Keratinocyte (primary cell): ENCODE measurements around the gene SSX4B. TPM values are rescaled to one million over a fixed set of nuclear protein-coding genes. Genes with fewer than 3 reads are reported as not detected.

ENCODE experiments used
- DNase-seq: peaks from one replicate; pipeline ENCODE4 v3.0.0-alpha.2; 2011; ENCODE audit warnings: low read depth, missing footprints, low spot score
- FAIRE-seq: peaks from 2 replicates; lab custom pipeline; 2011; peaks lifted over from hg19 to GRCh38; lab: Jason Lieb, UNC
- H2AFZ ChIP-seq: 2 replicates; pipeline ENCODE4 v1.6.0; 2012; ENCODE audit warnings: low read length, control low read depth, inconsistent platforms; ENCODE audit not compliant: control insufficient read depth
- H3K27ac ChIP-seq: 2 replicates; pipeline ENCODE4 v1.5.1; 2011; ENCODE audit warnings: low read length; ENCODE audit not compliant: control insufficient read depth, insufficient read depth
- H3K27me3 ChIP-seq: 3 replicates; pipeline ENCODE4 v1.6.0; 2011; ENCODE audit warnings: low read length; ENCODE audit not compliant: control insufficient read depth, insufficient read depth; ENCODE audit errors: extremely low read depth
- H3K36me3 ChIP-seq, 2 experiments: 2 replicates in 1 of 2; 3 replicates in 1 of 2; pipeline ENCODE4 v1.5.1; 2011; ENCODE audit warnings: low read length in 2 of 2, mild to moderate bottlenecking in 1 of 2; ENCODE audit not compliant: control insufficient read depth in 2 of 2, insufficient read depth in 2 of 2; ENCODE audit errors: extremely low read depth in 1 of 2
- H3K4me1 ChIP-seq: 3 replicates; pipeline ENCODE4 v1.5.1; 2011; ENCODE audit warnings: low read length; ENCODE audit not compliant: control insufficient read depth, insufficient read depth; ENCODE audit errors: extremely low read depth
- H3K4me2 ChIP-seq: 3 replicates; pipeline ENCODE4 v1.6.0; 2011; ENCODE audit warnings: low read depth, low read length; ENCODE audit not compliant: control insufficient read depth, insufficient read depth; ENCODE audit errors: extremely low read depth
- H3K4me3 ChIP-seq, 3 experiments: fragments of 200-600 bp in 1 of 3; sonication (generic) in 1 of 3; 2 replicates in 2 of 3; 3 replicates in 1 of 3; pipeline ENCODE4 v1.5.1; 2011 to 2016; ENCODE audit warnings: low read length in 3 of 3, mild to moderate bottlenecking in 3 of 3, control low read depth in 2 of 3, inconsistent platforms in 1 of 3, low read depth in 1 of 3, mixed read lengths in 1 of 3, mixed run types in 1 of 3, moderate library complexity in 1 of 3; ENCODE audit not compliant: control insufficient read depth in 2 of 3, insufficient read depth in 2 of 3; ENCODE audit errors: extremely low read depth in 1 of 3
- H3K79me2 ChIP-seq: 2 replicates; pipeline ENCODE4 v1.6.0; 2012; ENCODE audit warnings: low read length; ENCODE audit not compliant: control insufficient read depth, insufficient read depth
- H3K9ac ChIP-seq: 3 replicates; pipeline ENCODE4 v1.6.0; 2011; ENCODE audit warnings: low read length; ENCODE audit not compliant: control insufficient read depth, insufficient read depth; ENCODE audit errors: extremely low read depth
- H3K9me1 ChIP-seq: 3 replicates; pipeline ENCODE4 v1.6.0; 2011; ENCODE audit warnings: low read length; ENCODE audit not compliant: control insufficient read depth, insufficient read depth; ENCODE audit errors: extremely low read depth
- H3K9me3 ChIP-seq: 2 replicates; pipeline ENCODE4 v1.5.1; 2012; ENCODE audit warnings: low read depth, low read length; ENCODE audit not compliant: control insufficient read depth
- H4K20me1 ChIP-seq: 3 replicates; pipeline ENCODE4 v1.6.0; 2011; ENCODE audit warnings: low read length; ENCODE audit not compliant: control insufficient read depth, insufficient read depth; ENCODE audit errors: extremely low read depth
- CTCF ChIP-seq, 3 experiments: IDR thresholded peaks in 1 of 3; conservative IDR thresholded peaks in 1 of 3; optimal IDR thresholded peaks in 1 of 3; 2 replicates in 2 of 3; 3 replicates in 1 of 3; pipeline versions ENCODE3 to v1.5.1; 2011; ENCODE audit warnings: low read length in 3 of 3, mild to moderate bottlenecking in 3 of 3, moderate library complexity in 2 of 3, control low read depth in 1 of 3, inconsistent platforms in 1 of 3; ENCODE audit not compliant: insufficient read depth in 2 of 3; ENCODE audit errors: extremely low read depth in 1 of 3
- EZH2 ChIP-seq: IDR thresholded peaks from one replicate; pipeline ENCODE4 v1.6.1; 2012; ENCODE audit warnings: inconsistent platforms, mild to moderate bottlenecking, low read length, moderate library complexity
- dilution Hi-C: fragments of 300-500 bp; cut with MboI; formaldehyde crosslinking; loops from one replicate; pipeline ENCODE4 v1.7.0; 2020; ENCODE audit warnings: low sequenced_read_pairs; ENCODE audit not compliant: extremely low pct_ligation_motif_present
- polyA plus RNA-seq, 5 experiments: library from polyadenylated mRNA; depleted of rRNA in 3 of 5; stranded (reverse) in 3 of 5; stranded (forward) in 1 of 5; unstranded in 1 of 5; fragments of >200 nt; gene quantifications; 1 replicate in 1 of 5; 2 replicates in 3 of 5; 3 replicates in 1 of 5; pipeline versions ENCODE4 v1.2.1 to v1.2.3, GENCODE V29; 2011 to 2012; ENCODE audit warnings: missing spikeins in 2 of 5, low read depth in 1 of 5, low replicate concordance in 1 of 5

SSX4B gene
- polyA plus RNA-seq, 1 donor (not counting 4 experiments of a cell fraction or from before 2014, with no cell fraction given): not detected

DNA sequence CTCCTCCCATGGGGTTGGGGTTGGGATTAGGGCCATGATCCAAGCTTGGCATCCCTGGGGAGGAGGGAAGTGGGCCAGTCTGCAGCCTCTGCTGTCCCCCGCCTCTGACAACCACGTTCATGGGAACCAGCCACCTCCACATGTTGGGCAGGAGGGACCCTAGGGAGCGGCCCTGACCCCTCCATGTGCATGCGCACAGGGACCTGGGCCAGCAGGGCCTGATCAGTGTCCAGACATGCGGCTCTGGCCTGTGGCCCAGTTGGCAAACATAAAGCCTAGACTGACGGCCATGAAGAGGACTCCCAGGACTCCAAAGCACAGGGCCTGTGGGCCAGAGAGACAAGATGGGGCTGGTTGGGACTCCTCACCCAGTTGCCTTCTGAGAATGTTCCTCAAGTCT is 47.0 kb upstream of the SSX4B start:
- Histone ChIP-seq H3K4me3 (no peak overlapping the region), H3K27ac (no peak overlapping the region), H4K20me1 (no peaks in the 10 kb centered on the region), H3K9ac (no peak overlapping the region), H3K36me3 (peaks cover 14 to 27% of the 10 kb centered on the region in 2 experiments), H3K79me2 (peaks cover 5% of the 10 kb centered on the region), H3K4me1 (peaks cover 9% of the 10 kb centered on the region), H3K9me3 (peaks cover 5% of the 10 kb centered on the region), H3K4me2 (no peak overlapping the region), H3K9me1 (no peaks in the 10 kb centered on the region), H3K27me3 (no peaks in the 10 kb centered on the region), H2AFZ (no peak overlapping the region)
- DNase-seq: no peak
- no peak for TF ChIP-seq EZH2
- no peak for TF ChIP-seq CTCF (optimal IDR thresholded peaks at IDR 0.05 in 1 of 3, IDR thresholded peaks at IDR 0.05 in 1 of 3, conservative IDR thresholded peaks at IDR 0.05 in 1 of 3; ENCODE audit: extremely low read depth in 1 of 3, insufficient read depth in 2 of 3, low read length in 3 of 3)
- FAIRE-seq: no peak
- dilution Hi-C loops: no loop called here

- Histone ChIP-seq H3K4me3 (no peak overlapping the region), H3K79me2 (no peaks in the 10 kb centered on the region), H3K9ac (no peak overlapping the region), H3K36me3 (peaks cover 10 to 23% of the 10 kb centered on the region in 2 experiments), H3K27ac (no peak overlapping the region), H3K4me2 (no peak overlapping the region), H4K20me1 (no peaks in the 10 kb centered on the region), H3K9me1 (no peaks in the 10 kb centered on the region), H3K4me1 (peaks cover 5% of the 10 kb centered on the region), H3K9me3 (peaks cover 5% of the 10 kb centered on the region), H3K27me3 (no peaks in the 10 kb centered on the region), H2AFZ (no peak overlapping the region)
- no peak for TF ChIP-seq EZH2
- TF ChIP-seq CTCF (optimal IDR thresholded peaks at IDR 0.05 in 1 of 3, IDR thresholded peaks at IDR 0.05 in 1 of 3, conservative IDR thresholded peaks at IDR 0.05 in 1 of 3; ENCODE audit: extremely low read depth in 1 of 3, insufficient read depth in 2 of 3, low read length in 3 of 3): no peak
- dilution Hi-C loops: no loop called here
- no peak for FAIRE-seq
- no peak for DNase-seq
These were observed 45.0 kb upstream of the SSX4B start for GRCh38 chrX:48456628-48457331.
